HCT116 (cell line): ENCODE results near the gene POLE3.

Source experiments
- MAX ChIP-seq: IDR thresholded peaks from 2 replicates; pipeline ENCODE4 v1.6.1; 2012
- SP1 ChIP-seq: IDR thresholded peaks from 2 replicates; pipeline ENCODE4 v1.6.1; 2012; ENCODE audit warnings: low read depth
- TF ChIP-seq, protein P1 (sequence below), 3 experiments: fragments of 200-600 bp in 1 of 3; sonication (generic) in 1 of 3; IDR thresholded peaks in 2 of 3; conservative IDR thresholded peaks in 1 of 3; 2 replicates each; pipeline ENCODE4 v1.5.1; 2012 to 2017; ENCODE audit warnings: low read depth in 2 of 3, low read length in 2 of 3, antibody characterized with exemption in 1 of 3, borderline replicate concordance in 1 of 3, control low read depth in 1 of 3, mild to moderate bottlenecking in 1 of 3, mixed read lengths in 1 of 3, mixed run types in 1 of 3, moderate library complexity in 1 of 3; ENCODE audit not compliant: insufficient read depth in 1 of 3

DNA sequence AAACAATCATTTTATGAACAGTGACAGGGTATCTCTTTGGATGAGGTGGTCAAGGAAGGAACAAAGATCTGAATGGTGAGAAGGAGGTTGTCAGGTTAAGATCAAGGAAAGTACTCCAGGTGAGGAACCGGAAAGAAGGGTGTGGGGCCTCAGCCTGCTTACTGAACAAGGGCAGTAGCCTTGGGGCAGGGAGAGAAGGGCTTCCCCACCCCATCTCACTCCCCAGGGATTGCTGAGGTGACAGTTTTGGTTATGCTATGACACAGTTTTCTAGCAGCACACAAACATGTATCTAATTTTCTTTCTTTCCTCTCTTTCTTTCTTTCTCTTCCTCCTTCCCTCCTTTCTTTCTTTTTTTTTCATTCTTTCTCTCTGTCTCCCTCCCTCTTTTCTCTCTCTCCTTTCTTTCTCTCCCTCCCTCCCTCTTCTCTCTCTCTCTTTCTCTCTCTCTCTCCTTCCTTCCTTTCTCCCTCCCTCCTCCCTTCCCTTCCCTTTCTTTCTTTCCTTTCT, 29.6 kb downstream of the POLE3 start:
- TF ChIP-seq SP1 (no peak), MAX (no peak)
- TF ChIP-seq, protein P1, sequence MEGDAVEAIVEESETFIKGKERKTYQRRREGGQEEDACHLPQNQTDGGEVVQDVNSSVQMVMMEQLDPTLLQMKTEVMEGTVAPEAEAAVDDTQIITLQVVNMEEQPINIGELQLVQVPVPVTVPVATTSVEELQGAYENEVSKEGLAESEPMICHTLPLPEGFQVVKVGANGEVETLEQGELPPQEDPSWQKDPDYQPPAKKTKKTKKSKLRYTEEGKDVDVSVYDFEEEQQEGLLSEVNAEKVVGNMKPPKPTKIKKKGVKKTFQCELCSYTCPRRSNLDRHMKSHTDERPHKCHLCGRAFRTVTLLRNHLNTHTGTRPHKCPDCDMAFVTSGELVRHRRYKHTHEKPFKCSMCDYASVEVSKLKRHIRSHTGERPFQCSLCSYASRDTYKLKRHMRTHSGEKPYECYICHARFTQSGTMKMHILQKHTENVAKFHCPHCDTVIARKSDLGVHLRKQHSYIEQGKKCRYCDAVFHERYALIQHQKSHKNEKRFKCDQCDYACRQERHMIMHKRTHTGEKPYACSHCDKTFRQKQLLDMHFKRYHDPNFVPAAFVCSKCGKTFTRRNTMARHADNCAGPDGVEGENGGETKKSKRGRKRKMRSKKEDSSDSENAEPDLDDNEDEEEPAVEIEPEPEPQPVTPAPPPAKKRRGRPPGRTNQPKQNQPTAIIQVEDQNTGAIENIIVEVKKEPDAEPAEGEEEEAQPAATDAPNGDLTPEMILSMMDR (IDR thresholded peaks at IDR 0.05 in 2 of 3, conservative IDR thresholded peaks at IDR 0.05 in 1 of 3; ENCODE audit: borderline replicate concordance in 1 of 3, insufficient read depth in 1 of 3, low read depth in 2 of 3, low read length in 2 of 3) = no peak
